ENCODE data around the gene FOXO1.

DNA sequence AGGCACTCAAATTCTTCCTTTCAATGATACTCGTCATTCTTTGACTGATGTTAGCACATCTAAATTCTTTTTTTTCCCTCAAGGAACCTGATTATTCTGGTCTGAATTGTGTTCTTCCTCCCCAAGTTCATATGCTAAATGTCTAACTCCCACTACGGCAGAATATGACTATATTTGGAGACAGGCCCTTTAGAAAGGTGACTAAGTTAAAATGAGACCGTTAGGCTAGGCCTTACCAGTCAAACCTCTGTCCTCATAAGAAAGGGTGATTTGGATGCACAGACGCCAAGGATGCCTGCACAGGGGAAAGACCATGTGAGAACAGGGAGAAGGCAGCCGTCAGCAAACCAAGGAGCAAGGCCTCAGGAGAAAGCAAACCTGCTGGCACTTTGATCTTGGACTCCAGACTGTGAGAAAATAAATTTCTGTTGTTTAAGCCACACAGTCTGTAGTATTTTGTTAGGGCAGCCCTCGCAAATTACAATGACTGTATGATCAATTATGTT is 13.1 kb upstream of the FOXO1 start:
- TF ChIP-seq TAF1 (IDR thresholded peaks at IDR 0.05; ENCODE audit: low read depth) (no peak), TEAD4 (IDR thresholded peaks at IDR 0.05) (no peak), REST (IDR thresholded peaks at IDR 0.05; ENCODE audit: low read depth) (no peak), RAD21 (IDR thresholded peaks at IDR 0.05; ENCODE audit: low read depth) (no peak), CEBPB (IDR thresholded peaks at IDR 0.05) (no peak), NFIC (IDR thresholded peaks at IDR 0.05) (no peak), EP300 (IDR thresholded peaks at IDR 0.05; ENCODE audit: borderline replicate concordance) (no peak), CREB1 (IDR thresholded peaks at IDR 0.05; ENCODE audit: low read depth) (no peak), MAX (IDR thresholded peaks at IDR 0.05) (no peak), EGR1 (IDR thresholded peaks at IDR 0.05) (no peak)
